ENCODE results near the gene DLG5. TPM values are rescaled to one million over a fixed set of nuclear protein-coding genes. Genes with fewer than 3 reads are reported as not detected.

Gene DLG5
- total and polyA plus RNA-seq, 9 of the 15 experiments (the other 6 are each of a cell fraction or from before 2014, with no cell fraction given): 1.4 to 26.8 (median 11.2) TPM

DNA sequence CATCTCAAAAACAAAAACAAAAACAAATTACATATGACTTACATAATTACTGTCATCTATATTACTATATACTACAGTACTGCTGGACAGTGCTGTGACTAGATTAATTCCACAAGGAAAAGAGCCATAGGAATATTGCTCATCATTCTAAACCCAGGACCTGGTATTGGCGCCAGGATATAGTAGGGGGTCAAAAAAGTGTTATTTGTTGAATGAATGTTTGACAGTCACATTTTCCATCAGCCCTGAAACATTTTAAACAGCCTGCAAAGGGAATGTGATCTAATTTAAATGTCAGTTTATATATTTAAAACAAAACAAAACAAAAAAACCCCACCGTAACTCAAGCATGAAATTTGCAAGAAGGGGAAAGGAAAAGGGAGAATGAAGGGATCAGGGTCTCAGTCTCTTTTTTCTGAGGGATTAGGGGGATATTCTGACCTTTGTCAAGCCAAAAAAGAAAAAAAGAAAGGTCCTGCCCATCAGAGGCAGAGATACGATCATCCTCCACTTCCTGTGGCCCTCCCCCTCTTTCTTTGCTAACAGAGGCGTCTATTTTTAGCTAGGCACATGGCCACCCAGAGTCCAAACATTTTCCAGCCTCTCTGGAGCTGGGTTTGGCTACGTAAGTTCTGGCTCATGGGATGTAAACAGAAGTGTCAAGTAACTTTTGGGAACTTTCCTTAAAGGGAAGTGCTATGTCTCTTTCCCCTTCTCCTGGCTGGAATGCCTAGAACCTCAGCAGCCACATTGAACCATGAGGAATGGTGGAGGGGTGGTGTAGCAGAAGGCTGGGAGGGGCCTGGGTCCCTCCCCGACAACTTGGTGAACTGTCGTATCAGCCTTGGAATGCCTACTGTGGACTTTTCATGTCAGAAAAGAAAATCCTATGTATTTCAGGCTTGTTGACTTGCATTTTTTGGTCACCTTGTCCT is 44.6 kb upstream of the DLG5 start (continued):
- no peak for TF ChIP-seq ATF3 (IDR thresholded peaks at IDR 0.05)
- peak; percentile 61; the same call in 1 of the 2 replicates for TF ChIP-seq ATF3 (CRISPR knock-in tag; conservative IDR thresholded peaks at IDR 0.05)
- TF ChIP-seq CBFA2T3 (IDR thresholded peaks at IDR 0.05): peak; percentile 31; the same call in 1 of the 2 replicates
- TF ChIP-seq DPF2 (IDR thresholded peaks at IDR 0.05): peak; percentile 88
- TF ChIP-seq FOS (IDR thresholded peaks at IDR 0.05; ENCODE audit: extremely low read depth, insufficient read length): no peak
- peak; percentile 82 for TF ChIP-seq NBN (IDR thresholded peaks at IDR 0.05; ENCODE audit: low read depth)
- TF ChIP-seq ZNF134 (CRISPR knock-in tag; conservative IDR thresholded peaks at IDR 0.05): no peak
- TF ChIP-seq TCF7L2 (IDR thresholded peaks at IDR 0.05; ENCODE audit: low read depth, low read length): no peak
- peak; percentile 29; the same call in 1 of the 2 replicates for TF ChIP-seq FOXM1 (IDR thresholded peaks at IDR 0.05; ENCODE audit: low read depth)
- TF ChIP-seq FOXM1 (CRISPR knock-in tag; IDR thresholded peaks at IDR 0.05; ENCODE audit: low read depth): no peak
- TF ChIP-seq FUS (optimal IDR thresholded peaks at IDR 0.05; ENCODE audit: low read depth, low read length): no peak
- TF ChIP-seq ZNF79 (CRISPR knock-in tag; IDR thresholded peaks at IDR 0.05; ENCODE audit: low read depth): no peak
- TF ChIP-seq ZNF124 (CRISPR knock-in tag; IDR thresholded peaks at IDR 0.05): no peak
- TF ChIP-seq WHSC1 (IDR thresholded peaks at IDR 0.05; ENCODE audit: low read length): no peak
- TF ChIP-seq, protein P1, sequence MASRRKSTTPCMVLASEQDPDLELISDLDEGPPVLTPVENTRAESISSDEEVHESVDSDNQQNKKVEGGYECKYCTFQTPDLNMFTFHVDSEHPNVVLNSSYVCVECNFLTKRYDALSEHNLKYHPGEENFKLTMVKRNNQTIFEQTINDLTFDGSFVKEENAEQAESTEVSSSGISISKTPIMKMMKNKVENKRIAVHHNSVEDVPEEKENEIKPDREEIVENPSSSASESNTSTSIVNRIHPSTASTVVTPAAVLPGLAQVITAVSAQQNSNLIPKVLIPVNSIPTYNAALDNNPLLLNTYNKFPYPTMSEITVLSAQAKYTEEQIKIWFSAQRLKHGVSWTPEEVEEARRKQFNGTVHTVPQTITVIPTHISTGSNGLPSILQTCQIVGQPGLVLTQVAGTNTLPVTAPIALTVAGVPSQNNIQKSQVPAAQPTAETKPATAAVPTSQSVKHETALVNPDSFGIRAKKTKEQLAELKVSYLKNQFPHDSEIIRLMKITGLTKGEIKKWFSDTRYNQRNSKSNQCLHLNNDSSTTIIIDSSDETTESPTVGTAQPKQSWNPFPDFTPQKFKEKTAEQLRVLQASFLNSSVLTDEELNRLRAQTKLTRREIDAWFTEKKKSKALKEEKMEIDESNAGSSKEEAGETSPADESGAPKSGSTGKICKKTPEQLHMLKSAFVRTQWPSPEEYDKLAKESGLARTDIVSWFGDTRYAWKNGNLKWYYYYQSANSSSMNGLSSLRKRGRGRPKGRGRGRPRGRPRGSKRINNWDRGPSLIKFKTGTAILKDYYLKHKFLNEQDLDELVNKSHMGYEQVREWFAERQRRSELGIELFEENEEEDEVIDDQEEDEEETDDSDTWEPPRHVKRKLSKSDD (conservative IDR thresholded peaks at IDR 0.05; ENCODE audit: low read length): no peak
- TF ChIP-seq, protein P2, sequence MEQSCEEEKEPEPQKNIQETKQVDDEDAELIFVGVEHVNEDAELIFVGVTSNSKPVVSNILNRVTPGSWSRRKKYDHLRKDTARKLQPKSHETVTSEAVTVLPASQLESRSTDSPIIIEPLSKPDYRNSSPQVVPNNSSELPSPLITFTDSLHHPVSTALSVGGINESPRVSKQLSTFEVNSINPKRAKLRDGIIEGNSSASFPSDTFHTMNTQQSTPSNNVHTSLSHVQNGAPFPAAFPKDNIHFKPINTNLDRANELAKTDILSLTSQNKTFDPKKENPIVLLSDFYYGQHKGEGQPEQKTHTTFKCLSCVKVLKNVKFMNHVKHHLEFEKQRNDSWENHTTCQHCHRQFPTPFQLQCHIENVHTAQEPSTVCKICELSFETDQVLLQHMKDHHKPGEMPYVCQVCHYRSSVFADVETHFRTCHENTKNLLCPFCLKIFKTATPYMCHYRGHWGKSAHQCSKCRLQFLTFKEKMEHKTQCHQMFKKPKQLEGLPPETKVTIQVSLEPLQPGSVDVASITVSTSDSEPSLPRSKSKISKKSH (CRISPR knock-in tag; IDR thresholded peaks at IDR 0.05): no peak
- TF ChIP-seq ZBTB11 (CRISPR knock-in tag; IDR thresholded peaks at IDR 0.05): peak in 1 of 3 experiments; percentile 61; a peak in 2 of 6 replicates
- no peak for TF ChIP-seq MCM7 (IDR thresholded peaks at IDR 0.05)
- TF ChIP-seq ESRRA (IDR thresholded peaks at IDR 0.05; ENCODE audit: borderline replicate concordance, low read depth): no peak
- no peak for TF ChIP-seq ZNF408 (CRISPR knock-in tag; IDR thresholded peaks at IDR 0.05; ENCODE audit: low read depth)
